Sciatic nerve (tissue), 2 donors: ENCODE results near the gene COMP. TPM values are rescaled to one million over a fixed set of nuclear protein-coding genes. Genes with fewer than 3 reads are reported as not detected.
"Not testable (repeated sequence)": the region's sequence is repeated elsewhere in the genome, so short reads cannot be mapped to it uniquely, and the experiment has no call there.

Experiments used
- ATAC-seq: fragments of 200-7000 bp; cut with Tn5 transposase; one replicate; pipeline ENCODE4 v1.9.1; 2020; ENCODE audit warnings: mild to moderate bottlenecking, moderate library complexity
- DNase-seq: peaks from one replicate; pipeline ENCODE4 v3.0.0-alpha.2; 2020; ENCODE audit warnings: low spot score
- intact Hi-C: fragments of 100-400 bp; cut with DNase I; formaldehyde crosslinking; loops from one replicate; pipeline ENCODE4 v1.14.2; 2022
- total RNA-seq: library from RNA; stranded (reverse); fragmentation: NEBNext Ultra II Directional; extraction: Animal tissue kit (Norgen Biotek cat#: 25700); gene quantifications from one replicate; pipeline ENCODE4 v1.2.1, GENCODE V29; 2021
- donor health status: DM: no; HTN: no; CAD: no.
- donor health status: DM: no; HTN: no; CAD: no.

COMP gene
- 7.6 TPM for total RNA-seq

DNA sequence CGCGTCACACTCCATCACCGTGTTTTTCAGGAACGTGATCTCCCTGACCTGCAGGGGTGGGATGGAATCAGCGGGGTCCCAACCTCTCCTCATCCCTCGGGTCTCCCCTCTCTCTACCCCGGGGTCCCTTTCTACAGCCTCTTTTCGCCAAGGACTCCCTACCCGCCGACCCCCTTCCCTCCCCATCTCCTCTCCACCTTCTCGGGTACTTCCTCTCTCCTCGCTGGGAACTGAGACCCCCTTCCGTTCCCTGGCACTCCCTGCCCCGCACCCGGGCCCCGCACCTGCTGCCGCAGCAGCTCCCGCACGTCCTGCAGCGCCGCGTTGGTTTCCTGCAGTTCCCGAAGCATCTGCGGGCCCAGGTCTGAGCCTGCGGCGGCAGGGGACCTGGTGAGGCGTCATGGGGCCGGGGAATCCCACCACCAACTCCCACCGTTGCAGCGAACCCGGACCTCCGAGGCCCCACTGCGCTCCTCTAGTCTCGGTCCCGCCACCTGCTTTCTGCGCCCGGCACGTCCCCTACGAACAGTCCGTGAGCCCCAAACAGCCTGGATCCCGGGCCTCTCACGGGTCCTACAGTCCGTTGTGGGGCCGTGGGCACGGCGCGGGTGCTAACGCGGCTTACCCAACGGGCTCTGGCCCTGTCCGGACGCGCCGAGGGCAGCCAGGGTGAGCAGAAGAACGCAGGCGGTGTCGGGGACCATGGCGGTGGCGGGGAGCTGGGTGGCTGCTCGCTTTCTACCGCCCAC lies at the start of gene COMP:
TSS of gene COMP (minus strand) at position 740 of the 749 bp plus-strand sequence. CDS start at position 704, 36 bp downstream.
- intact Hi-C loops: no loop called here
- DNase-seq: no peak
- no peak for ATAC-seq

DNA sequence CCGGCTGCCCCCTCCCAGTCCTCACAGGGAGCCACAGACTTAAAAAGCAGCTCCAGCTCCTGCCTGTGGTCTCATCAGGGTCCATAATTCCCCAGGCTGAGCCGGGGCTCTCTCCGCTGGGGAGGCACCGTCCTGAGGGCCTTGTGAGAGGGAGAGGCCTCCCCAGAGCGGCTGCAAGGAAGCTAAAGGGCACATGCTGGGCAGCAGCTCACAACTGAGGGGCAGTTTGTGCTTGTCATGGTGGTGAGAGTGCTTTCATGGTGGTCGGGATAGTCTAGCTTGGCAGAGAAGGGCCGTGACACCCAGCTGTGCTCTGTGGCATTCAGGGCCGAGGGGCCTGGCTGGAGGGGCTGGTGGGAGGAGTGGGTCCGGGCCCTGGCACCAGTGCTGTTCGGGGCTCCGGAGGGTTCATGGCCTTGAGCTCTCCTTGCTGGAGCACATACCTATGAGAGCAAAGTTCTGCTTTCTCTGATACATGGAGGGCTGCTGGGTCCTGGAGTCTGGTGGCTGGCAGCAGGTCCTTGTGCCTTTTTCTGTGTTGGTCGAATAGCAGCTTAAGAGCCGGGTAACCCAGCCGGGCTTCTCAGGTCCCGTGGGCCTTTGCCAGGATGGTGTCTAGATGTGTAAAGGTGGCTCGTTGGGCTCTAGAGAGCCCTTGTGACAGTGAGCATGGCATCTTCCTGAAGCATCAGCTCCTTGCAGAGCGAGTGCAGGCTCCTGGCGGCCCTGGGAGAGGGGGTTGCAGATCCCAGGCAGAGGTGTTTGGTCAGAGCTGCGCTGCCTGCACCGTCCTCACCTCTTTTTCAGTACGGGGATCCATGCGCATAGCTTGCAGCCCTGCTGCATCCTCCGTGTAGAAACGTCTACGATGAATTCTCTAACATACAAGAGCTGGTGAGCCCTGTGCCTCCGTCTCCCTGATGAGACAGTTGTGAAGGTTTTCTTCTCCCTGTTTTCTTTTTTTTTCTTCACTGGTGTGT lies 49.5 kb upstream of the COMP start:
- DNase-seq: no peak
- intact Hi-C loops: loop anchor here (10.0 kb wide), 1 partner anchor 386 kb away; no protein-coding TSS in a partner anchor
- ATAC-seq: no peak

DNA sequence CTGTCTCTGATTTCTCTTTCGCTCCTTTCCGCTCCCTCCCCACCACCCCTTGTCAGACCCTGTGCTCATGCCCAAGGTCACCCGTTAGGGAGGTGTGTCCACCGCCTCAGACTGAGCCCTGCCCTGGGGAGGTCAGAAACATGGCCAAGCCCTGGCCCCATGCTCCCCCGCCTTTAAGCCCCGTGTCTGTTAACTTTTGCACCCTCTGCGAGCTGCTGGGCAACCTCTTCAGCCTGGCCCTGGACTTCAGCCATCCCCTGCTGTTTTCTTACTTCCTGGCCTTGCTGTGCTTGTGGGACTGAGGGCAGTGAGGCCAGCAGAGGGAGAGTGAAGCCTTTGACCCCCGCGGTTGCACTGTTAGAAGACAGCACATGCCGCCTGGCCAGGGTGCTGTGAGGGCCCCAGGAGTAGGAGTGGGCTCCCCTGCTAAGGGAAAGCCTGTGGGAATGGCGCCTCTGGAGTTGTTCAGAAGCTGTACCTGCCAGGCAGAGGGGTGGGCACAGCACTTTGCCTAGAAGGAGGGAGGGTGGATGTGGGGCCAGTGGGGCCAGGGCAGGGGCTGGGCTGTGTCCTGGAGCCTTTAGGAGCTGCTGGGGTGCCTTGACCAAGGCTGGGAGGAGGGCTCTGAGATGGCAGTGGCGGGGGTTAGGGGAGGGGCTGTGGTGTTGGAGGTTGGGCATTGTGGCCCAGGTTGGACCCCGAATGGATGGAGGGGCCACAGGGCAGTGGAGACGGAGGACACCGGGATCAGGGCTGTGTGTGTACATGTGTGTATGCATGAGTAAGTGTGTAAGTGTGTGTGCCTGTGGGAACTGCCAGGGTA lies 48.6 kb upstream of the COMP start:
- DNase-seq (no peak), ATAC-seq (peak; percentile 9)
- intact Hi-C loops: loop anchor here (10.0 kb wide), 1 partner anchor 385 kb away; no protein-coding TSS in a partner anchor

DNA sequence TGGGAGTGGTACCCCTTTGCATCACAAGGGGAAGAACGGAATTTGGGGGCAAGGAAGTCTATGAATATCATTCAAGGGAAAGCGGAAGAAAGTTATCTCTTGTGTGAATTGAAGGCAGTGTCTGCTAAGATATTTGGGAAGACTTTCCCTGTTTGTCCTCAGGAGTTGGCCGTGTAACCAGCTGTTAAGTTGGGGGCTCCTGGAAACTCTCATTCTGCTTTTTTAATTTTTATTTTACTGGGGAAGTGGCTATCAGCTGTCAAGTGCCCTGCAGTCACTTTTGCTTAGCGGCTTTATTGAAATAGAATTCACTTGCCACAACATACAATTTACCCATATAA lies 43.5 kb upstream of the COMP start:
- DNase-seq (no peak), ATAC-seq (no peak)
- intact Hi-C loops: no loop called here

DNA sequence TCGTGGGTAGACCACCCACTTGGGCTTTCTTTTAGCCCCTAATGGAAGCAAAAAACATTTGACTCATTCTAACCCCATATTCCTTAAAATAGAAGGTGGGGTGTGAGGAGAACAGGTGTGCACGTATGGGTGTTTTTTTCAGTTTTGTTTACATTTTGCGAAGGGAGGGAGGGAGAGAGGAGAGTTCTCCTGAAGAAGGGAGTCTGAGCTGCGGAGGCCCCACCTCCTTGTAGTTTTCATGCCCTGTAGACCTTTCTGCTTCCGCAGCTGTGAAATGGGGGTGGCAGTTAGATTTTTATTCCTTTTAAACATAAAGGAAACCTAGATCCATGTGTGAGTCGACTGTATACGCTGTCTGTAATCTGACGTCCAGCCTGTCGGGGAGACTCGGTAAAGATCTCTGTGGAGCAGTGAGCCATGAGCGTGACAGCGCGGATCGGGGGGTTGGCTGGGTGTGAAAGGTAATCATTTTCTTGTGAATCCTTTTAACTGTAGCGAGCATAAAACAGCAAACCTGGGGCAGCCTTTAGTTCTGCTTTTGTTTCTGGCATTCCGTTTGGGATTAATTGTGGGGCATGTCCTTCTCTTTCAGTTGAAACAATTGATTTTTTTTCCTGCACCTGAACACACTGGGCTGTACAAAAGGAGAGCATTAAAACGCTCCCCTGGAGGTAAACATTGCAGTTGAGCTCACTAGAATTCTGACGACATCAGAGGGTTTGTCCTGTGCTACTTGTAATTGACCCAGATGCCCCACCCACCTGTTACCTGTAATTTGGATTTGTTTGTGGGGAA lies 42.9 kb upstream of the COMP start:
- DNase-seq: no peak
- ATAC-seq: no peak
- intact Hi-C loops: no loop called here

DNA sequence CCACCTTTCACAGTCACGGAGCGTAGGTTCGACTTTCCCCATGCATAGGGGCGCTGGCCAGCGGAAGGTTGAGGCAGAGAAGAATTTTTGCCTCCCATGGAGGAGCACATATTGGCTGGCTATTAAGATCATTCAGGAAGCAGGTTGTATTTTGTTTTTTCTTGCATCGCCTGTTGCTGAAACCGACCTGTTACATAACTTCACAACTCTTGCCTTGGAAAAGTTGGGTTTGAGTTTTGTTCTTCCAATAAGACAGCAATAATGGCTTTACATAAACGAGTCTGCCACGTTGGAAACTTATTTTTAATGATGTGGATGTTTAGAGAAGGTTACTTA lies 42.0 kb upstream of the COMP start:
- ATAC-seq (no peak), DNase-seq (no peak)
- intact Hi-C loops: no loop called here

DNA sequence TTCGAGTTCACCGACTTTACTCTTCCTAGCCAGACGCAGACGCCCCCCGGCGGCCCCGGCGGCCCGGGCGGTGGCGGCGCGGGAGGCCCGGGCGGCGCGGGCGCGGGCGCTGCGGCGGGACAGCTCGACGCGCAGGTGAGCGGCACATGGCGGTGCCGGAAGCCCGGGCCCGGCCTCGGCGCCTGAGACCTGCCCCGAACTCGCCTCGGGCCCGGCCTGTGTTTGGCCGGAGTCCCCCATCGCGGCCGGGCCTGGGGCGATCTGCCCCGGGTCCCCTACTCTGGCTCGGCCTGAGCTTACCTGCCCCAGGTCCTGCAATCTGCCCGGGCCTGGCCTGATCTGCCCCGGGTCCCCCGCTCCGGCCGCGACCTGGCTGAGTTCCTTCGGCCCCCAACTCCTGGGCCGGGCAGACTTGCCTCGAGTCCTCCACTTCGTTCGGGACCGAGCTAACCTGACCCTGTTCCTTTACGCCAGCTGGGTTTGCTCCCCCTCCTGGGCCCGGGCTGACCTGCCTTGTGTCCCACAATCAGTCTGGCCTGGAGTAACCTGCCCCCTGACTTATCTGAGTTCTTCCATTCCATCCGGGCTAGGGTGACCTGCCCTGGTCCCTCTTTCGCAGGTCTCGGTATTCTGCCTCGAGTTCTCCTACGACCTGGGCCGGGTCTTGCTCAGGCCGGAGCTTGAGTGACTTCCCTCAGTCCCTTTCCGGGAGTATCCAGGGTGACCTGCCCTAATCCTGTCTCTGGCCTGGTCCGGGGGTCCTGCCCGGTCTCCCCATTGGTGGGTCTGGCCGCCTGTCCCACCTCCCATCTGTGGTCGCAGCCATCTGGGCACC lies 41.4 kb upstream of the COMP start:
- no peak for DNase-seq
- peak; percentile 6 for ATAC-seq
- intact Hi-C loops: no loop called here

DNA sequence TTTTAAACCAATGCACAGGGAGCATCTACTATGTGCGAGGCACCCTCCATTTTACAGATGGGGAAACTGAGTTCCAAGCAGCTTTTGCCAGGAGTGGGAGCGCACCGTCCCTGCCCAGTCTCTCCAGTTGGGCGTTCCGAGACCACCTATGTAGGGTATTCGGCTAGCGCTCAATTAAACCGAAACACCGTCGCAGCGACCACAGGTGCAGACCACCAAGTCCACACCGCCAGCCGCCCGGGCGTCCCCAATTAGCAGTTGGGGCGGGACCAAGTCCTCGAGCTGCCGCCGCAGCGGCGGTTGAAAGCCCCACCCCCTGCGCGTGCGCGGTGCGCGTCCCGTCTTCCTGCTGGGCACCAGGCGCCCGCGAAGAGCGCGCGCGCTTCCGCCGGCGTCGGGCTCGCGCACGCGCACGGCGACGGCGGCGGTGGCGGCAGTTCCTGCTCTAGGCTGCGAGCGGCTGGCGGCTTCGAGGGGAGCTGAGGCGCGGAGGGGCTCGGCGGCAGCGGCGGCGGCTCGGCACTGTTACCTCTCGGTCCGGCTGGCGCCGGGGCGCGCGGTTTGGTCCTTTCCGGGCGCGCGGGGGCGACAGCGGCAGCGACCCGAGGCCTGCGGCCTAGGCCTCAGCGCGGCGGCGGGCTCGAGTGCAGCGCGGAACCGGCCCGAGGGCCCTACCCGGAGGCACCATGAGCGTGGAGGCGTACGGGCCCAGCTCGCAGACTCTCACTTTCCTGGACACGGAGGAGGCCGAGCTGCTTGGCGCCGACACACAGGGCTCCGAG lies 40.6 kb upstream of the COMP start, which contains the start of gene UPF1:
TSS of gene UPF1 (plus strand) at position 436 of the 782 bp plus-strand sequence. CDS start at position 687, 251 bp downstream.
- ATAC-seq: peak; percentile 96
- peak; percentile 97 for DNase-seq
- intact Hi-C loops: no loop called here

DNA sequence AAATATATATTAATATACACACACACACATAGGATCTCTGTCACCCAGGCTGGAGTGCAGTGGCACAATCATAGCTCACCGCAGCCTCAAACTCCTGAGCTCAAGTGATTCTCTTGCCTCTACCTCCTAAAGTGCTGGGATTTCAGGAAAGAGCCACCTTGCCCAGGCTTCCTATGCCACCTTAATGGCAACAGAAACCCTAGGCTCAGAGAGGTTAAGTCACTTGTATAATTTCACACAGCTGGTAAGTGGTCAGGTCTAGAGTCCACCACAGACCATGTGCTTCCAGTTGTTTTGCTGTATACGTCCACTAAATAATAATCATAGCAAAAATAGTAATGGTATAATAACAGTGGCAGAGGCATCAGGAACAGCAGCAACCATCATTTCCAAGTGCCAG lies 39.4 kb upstream of the COMP start:
- intact Hi-C loops: no loop called here
- no peak for DNase-seq
- no peak for ATAC-seq

DNA sequence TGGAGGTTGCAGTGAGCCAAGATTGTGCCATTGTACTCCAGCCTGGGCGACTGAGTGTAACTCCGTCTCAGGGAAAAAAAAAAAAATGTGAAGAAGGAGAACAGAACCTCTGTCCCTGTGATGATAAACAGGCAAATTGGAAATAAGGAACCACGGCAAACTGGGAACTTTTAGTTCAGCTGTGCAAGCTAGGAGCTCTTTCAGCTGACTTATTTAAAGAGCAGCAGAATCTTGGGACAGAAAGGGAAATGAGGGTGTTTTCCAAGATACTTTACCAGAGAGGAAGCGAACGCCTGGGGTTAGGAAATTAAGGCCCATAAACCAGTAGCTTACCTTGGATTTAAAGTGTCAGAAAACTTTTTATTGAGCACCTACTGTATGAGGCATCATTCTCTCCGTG lies 37.7 kb upstream of the COMP start:
- intact Hi-C loops: no loop called here
- DNase-seq (no peak), ATAC-seq (no peak)

DNA sequence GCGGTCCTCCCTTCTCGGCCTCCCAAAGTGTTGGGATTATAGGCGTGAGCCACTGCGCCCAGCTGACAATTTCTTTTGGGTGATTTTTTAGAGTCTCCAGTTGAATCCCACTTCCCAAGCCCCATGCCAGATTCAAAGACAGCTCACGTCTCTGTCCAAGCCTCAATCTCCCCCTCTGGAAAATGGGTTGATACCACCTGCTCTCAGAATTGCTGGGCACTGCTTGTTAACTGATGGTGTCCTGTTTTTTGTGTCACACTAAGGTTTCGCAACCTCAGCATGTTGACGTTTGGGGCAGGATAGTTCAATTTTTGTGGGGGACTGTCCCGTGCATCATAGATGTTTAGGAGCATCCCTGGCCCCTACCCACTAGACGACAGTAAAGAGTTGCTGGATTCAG lies 26.5 kb upstream of the COMP start:
- intact Hi-C loops: no loop called here
- ATAC-seq (no peak), DNase-seq (no peak)

DNA sequence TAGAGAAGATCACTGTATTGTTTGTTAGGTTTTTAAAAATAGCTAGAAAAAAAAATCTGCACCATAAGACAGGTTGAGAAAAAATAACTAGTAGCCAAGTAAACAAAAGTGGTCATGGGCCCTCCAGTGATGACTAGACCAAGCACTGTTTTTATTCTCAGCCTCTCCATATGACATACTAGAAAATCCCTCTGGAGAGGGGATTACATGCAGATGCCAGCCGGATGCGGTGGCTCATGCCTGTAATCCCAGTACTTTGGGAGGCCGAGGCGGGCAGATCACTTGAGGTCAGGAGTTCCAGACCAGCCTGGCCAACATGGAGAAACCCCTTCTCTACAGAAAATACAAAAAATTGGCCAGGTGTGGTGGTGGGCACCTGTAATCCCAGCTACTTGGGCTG lies 25.5 kb upstream of the COMP start:
- intact Hi-C loops, DNase-seq, ATAC-seq: not testable (repeated sequence)

DNA sequence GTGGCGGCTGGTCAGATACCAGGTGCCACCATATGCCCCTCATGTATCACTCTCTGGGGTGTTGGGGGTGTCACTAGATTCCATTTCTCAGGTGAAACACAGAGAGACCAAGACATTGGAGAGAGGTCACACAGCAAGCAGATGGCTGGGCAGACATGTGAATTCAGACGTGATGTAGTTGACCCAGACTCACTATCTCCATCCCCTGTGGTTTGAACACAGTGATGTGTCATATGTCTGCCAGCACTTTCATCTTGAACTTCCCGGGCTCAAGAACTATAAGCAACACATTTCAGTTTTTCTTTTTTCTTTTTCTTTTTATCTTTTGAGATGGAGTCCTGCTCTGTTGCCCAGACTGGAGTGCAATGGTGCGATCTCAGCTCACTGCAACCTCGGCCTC lies 24.6 kb upstream of the COMP start:
- intact Hi-C loops: no loop called here
- ATAC-seq: no peak
- DNase-seq: no peak

DNA sequence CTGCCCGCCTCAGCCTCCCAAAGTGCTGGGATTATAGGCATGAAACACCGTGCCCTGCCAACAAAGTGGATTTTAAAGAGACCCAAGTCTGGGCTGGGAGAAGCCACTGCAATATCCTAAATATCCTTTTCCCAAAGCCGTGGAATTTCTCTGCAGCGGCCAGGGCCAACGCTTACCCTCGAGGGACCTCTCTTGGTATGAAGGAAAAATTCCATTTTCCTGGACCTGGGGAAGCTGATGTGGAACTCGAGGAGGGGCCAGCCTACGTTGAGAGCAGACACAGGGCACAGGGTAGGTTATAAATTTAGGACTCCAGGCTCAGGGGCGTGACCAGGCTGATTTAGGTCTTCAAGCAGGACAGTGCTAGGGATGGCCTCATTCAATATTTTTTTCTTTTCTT lies 23.0 kb upstream of the COMP start:
- DNase-seq (no peak), ATAC-seq (peak; percentile 65)
- intact Hi-C loops: no loop called here

DNA sequence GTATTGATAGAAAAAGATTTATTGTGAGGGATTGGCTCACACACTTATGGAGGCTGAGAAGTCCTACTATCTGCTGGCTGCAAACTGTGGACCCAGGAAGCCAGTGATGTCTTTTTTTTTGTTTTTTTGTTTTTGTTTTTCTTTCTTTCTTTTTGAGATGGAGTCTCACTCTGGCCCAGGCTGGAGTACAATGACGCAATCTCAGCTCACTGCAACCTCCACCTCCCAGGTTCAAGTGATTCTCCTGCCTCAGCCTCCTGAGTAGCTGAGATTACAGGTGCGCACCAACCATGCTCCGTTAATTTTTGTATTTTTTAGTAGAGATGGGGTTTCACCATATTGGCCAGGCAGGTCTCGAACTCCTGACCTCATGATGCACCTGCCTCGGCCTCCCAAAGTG lies 20.5 kb upstream of the COMP start:
- ATAC-seq, intact Hi-C loops, DNase-seq: not testable (repeated sequence)

DNA sequence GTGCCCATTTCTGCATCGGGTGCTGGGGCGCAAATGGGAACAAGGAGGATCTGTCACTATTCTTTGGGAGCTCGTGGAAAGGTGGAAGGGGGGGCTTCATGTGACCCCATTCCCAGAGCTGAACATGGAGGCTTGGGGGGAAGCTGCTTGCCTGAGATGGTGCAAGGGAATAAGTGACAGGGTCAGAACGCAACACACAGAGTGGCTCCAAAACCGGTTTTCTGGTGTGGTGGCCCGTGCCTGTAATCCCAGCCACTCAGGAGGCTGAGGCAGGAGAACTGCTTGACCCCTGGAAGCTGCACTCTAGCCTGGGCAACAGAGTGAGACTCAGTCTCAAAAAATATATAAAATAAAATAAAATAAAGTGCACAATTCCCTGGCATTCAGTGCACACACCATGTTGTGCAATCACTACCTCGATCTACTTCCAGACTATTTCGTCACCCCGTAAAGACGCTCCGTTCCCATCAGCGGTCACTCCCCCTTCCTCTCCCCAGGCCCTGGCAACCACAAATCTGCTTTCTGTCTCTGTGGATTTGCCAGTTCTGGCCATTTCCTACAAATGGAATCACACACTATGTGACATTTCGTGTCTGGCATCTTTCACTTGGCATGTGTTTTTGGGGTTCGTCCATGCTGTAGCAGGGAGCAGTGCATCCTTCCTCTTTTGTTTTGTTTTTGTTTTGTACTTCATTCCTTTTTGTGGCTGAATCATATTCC lies 18.2 kb upstream of the COMP start:
- DNase-seq: no peak
- peak; percentile 88 for ATAC-seq
- intact Hi-C loops: no loop called here
